ENCODE measurements around the gene SMPD3.

DNA sequence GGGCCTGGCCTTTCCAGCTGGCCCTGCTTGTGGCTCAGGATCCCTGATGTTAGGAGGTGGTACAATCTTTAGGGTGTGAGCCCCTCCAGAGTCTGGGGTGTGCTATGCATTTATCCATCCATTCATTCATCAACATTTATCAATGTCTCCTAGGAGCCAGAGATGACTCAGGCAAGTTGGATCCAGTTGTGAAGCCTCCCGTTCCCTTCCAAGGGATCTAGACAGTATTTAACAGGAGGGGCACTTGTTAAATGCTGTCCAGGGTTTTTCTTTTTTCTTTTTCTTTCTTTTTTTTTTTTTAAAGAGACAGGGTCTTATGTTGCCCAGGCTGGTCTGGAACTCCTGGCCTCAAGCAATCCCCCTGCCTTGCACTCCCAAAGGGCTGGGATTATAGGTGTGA, 42.0 kb upstream of the SMPD3 start:
- TF ChIP-seq GATA2 (IDR thresholded peaks at IDR 0.05; ENCODE audit: low read depth, low read length) (no peak), GATA3 (IDR thresholded peaks at IDR 0.05; ENCODE audit: low read depth, low read length) (no peak)
